Measurements from ENCODE around the gene FXYD2. TPM values are rescaled to one million over a fixed set of nuclear protein-coding genes. Genes with fewer than 3 reads are reported as not detected.

The FXYD2 gene
- total and polyA plus RNA-seq, 2 donors (not counting 3 experiments of a cell fraction or from before 2014, with no cell fraction given), result 0.99 to 1.8 TPM

DNA sequence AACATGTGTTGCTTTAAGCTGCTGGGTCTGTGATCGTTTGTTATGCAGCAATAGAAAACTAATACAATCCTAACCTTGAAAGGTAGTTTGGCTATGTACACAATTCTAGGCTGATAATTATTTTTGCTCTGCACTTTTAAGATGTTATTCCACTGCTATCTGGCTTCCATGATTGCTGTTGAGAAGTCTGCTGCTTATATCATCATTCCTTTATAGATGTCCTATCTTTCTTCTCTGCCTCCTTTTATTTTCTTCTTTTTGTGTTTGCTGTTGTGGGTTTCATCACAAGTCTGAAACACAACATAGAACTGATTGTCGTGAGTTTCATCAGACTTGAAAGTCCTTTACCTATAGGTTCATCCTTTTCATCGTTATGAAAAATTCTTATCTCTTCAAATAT is 27.8 kb upstream of the FXYD2 start:
- DNase-seq (ENCODE audit: low read depth, low spot score) (no peak), FAIRE-seq (no peak)
- Histone ChIP-seq H3K27me3 (ENCODE audit: control insufficient read depth in 2 of 2, insufficient read depth in 2 of 2, low read length in 2 of 2) (peaks cover 3 to 12% of the 10 kb centered on the region in 2 experiments), H3K9me3 (replicated peaks; ENCODE audit: control insufficient read depth, insufficient read depth, low read length) (no peaks in the 10 kb centered on the region), H3K4me3 (replicated peaks in 1 of 3; ENCODE audit: insufficient read depth in 1 of 3, low read depth in 1 of 3, low read length in 3 of 3) (no peak overlapping the region), H3K9ac (replicated peaks; ENCODE audit: extremely low read depth, insufficient read depth, low read length) (no peak overlapping the region), H3K36me3 (ENCODE audit: control insufficient read depth in 2 of 2, extremely low read depth in 1 of 2, insufficient read depth in 2 of 2, low read length in 2 of 2) (no peaks in the 10 kb centered on the region), H3K79me2 (ENCODE audit: control insufficient read depth, insufficient read depth, low read length) (no peaks in the 10 kb centered on the region), H3K27ac (ENCODE audit: insufficient read depth, low read depth, low read length) (no peak overlapping the region), H3K4me1 (ENCODE audit: control insufficient read depth, extremely low read depth, insufficient read depth, low read length) (no peaks in the 10 kb centered on the region), H2AFZ (ENCODE audit: low read depth, low read length) (no peak overlapping the region), H3K4me2 (ENCODE audit: insufficient read depth, low read length) (no peak overlapping the region), H4K20me1 (replicated peaks; ENCODE audit: control insufficient read depth, extremely low read depth, insufficient read depth, low read length) (no peaks in the 10 kb centered on the region), H3K9me1 (replicated peaks; ENCODE audit: control insufficient read depth, extremely low read depth, insufficient read depth, low read length) (no peaks in the 10 kb centered on the region)
- no TSS peak for BruUV-seq (replicated peaks)
- TF ChIP-seq, protein P1, sequence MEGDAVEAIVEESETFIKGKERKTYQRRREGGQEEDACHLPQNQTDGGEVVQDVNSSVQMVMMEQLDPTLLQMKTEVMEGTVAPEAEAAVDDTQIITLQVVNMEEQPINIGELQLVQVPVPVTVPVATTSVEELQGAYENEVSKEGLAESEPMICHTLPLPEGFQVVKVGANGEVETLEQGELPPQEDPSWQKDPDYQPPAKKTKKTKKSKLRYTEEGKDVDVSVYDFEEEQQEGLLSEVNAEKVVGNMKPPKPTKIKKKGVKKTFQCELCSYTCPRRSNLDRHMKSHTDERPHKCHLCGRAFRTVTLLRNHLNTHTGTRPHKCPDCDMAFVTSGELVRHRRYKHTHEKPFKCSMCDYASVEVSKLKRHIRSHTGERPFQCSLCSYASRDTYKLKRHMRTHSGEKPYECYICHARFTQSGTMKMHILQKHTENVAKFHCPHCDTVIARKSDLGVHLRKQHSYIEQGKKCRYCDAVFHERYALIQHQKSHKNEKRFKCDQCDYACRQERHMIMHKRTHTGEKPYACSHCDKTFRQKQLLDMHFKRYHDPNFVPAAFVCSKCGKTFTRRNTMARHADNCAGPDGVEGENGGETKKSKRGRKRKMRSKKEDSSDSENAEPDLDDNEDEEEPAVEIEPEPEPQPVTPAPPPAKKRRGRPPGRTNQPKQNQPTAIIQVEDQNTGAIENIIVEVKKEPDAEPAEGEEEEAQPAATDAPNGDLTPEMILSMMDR (IDR thresholded peaks at IDR 0.05; ENCODE audit: extremely low read depth in 1 of 2, insufficient read depth in 1 of 2, low read depth in 1 of 2, low read length in 2 of 2), result no peak
- TF ChIP-seq POLR2A (IDR thresholded peaks at IDR 0.05; ENCODE audit: low read depth, low read length) (no peak), EZH2 (IDR thresholded peaks at IDR 0.05; ENCODE audit: borderline replicate concordance, low read depth, low read length, severe bottlenecking) (no peak), MYC (IDR thresholded peaks at IDR 0.05; ENCODE audit: low read depth, low read length) (no peak), POLR2AphosphoS5 (IDR thresholded peaks at IDR 0.05; ENCODE audit: insufficient read depth, low read depth, low read length) (no peak), JUN (IDR thresholded peaks at IDR 0.05; ENCODE audit: borderline replicate concordance, insufficient read depth, insufficient read length, low read depth) (no peak), FOS (IDR thresholded peaks at IDR 0.05; ENCODE audit: borderline replicate concordance, insufficient read depth, low read length) (no peak)
- TF ChIP-seq, protein P2, sequence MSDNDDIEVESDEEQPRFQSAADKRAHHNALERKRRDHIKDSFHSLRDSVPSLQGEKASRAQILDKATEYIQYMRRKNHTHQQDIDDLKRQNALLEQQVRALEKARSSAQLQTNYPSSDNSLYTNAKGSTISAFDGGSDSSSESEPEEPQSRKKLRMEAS (IDR thresholded peaks at IDR 0.05; ENCODE audit: insufficient read depth, insufficient read length), result no peak
- dilution Hi-C loops (cut with MboI; ENCODE audit: extremely low pct_ligation_motif_present, low sequenced_read_pairs), result no loop called here
- ChIA-PET POLR2A (no interaction called here), CTCF (interaction anchor here (0.9 to 1.8 kb wide), 4 partner anchors 45 to 94 kb away, joined by 3 to 6 read pairs (median 4); no protein-coding TSS in a partner anchor)
- intact Hi-C loops (cut with micrococcal nuclease), result no loop called here

Measured in endothelial cell of umbilical vein (primary cell).